ENCODE results near the gene CDCA7L.

DNA sequence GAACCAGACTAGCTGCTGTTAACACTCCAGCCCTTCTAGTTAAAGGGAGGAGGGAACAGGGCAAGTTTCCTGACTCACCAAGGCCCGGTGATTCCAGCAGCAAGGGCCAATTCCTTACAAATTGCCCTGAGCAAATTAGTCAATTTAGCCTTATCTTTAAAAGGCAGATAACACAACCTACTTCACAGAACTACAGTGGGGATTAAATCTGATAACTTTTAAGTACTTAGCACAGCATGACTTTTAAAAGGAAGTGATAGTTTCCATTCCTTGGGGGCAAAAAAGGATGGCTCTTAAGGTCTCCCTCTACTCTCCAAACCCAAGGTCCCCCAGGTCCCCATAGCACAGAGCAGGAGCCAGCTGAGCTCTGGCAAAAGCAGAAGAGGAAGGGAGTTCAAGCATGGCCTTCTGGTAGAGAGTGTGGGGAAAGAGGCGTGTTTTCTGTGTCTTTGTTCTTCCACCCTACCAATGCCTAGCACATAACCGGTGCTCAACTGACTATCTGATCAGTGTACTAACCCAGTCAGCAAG is 4.0 kb downstream of the CDCA7L start:
- TF ChIP-seq, protein P1, sequence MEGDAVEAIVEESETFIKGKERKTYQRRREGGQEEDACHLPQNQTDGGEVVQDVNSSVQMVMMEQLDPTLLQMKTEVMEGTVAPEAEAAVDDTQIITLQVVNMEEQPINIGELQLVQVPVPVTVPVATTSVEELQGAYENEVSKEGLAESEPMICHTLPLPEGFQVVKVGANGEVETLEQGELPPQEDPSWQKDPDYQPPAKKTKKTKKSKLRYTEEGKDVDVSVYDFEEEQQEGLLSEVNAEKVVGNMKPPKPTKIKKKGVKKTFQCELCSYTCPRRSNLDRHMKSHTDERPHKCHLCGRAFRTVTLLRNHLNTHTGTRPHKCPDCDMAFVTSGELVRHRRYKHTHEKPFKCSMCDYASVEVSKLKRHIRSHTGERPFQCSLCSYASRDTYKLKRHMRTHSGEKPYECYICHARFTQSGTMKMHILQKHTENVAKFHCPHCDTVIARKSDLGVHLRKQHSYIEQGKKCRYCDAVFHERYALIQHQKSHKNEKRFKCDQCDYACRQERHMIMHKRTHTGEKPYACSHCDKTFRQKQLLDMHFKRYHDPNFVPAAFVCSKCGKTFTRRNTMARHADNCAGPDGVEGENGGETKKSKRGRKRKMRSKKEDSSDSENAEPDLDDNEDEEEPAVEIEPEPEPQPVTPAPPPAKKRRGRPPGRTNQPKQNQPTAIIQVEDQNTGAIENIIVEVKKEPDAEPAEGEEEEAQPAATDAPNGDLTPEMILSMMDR (conservative IDR thresholded peaks at IDR 0.05; ENCODE audit: low read length), result no peak
- TF ChIP-seq EZH2phosphoT487 (IDR thresholded peaks at IDR 0.05; ENCODE audit: borderline replicate concordance), result no peak

Measured in Loucy (cell line).